Thyroid gland (tissue), 4 donors: ENCODE measurements around the gene ALDH1A2. TPM values are rescaled to one million over a fixed set of nuclear protein-coding genes. Genes with fewer than 3 reads are reported as not detected.
"Not testable (repeated sequence)": the region's sequence is repeated elsewhere in the genome, so short reads cannot be mapped to it uniquely, and the experiment has no call there.

Experiments used
- DNase-seq, 2 donors: peaks; one replicate each; pipeline ENCODE4 v3.0.0-alpha.2; 2019
- H3K27ac ChIP-seq, 3 donors: fragments of 200-600 bp; sonication (generic); 1 replicate in 2 of 3; 2 replicates in 1 of 3; pipeline ENCODE4 v1.5.1; 2016 to 2019; ENCODE audit warnings: mild to moderate bottlenecking in 1 of 3, moderate library complexity in 1 of 3
- H3K27me3 ChIP-seq: fragments of 200-600 bp; sonication (generic); one replicate; pipeline ENCODE4 v1.5.1; 2019
- H3K36me3 ChIP-seq, 2 donors: fragments of 200-600 bp; sonication (generic); one replicate each; pipeline ENCODE4 v1.5.1; 2016 to 2019
- H3K4me1 ChIP-seq, 2 donors: fragments of 200-600 bp; sonication (generic); one replicate each; pipeline ENCODE4 v1.5.1; 2017 to 2019
- H3K4me3 ChIP-seq, 3 donors: fragments of 200-600 bp; sonication (generic); replicated peaks in 1 of 3; 1 replicate in 2 of 3; 2 replicates in 1 of 3; pipeline ENCODE4 v1.5.1; 2016; ENCODE audit warnings: mild to moderate bottlenecking in 1 of 3
- H3K9me3 ChIP-seq: fragments of 200-600 bp; sonication (generic); one replicate; pipeline ENCODE4 v1.5.1; 2017
- POLR2A ChIP-seq, 2 donors: fragments of 450-650 bp; IDR thresholded peaks; one replicate each; pipeline ENCODE4 v1.6.1; 2017; ENCODE audit warnings: antibody characterized with exemption in 2 of 2, mild to moderate bottlenecking in 2 of 2, moderate library complexity in 1 of 2
- WGBS, 2 donors: methylation state at CpG; one replicate each; pipeline ENCODE4 v1.1.5; 2017; 5-methylcytosine and 5-hydroxymethylcytosine counted together
- intact Hi-C: fragments of 100-400 bp; cut with DNase I; formaldehyde crosslinking; loops from one replicate; pipeline ENCODE4 v1.15.1; 2023
- total RNA-seq, 4 donors: library from RNA; depleted of rRNA; stranded (reverse); fragments of >200 nt; gene quantifications; one replicate each; pipeline ENCODE4 v1.2.3, GENCODE V29; 2016
- TF ChIP-seq, protein P1 (sequence below), 6 experiments: fragments of 200-600 bp in 3 of 6; fragments of 450-650 bp in 3 of 6; sonication (generic) in 3 of 6; IDR thresholded peaks; one replicate each; pipeline ENCODE4 v1.5.1; 2016 to 2019; ENCODE audit warnings: antibody characterized with exemption in 6 of 6, mild to moderate bottlenecking in 2 of 6, inconsistent platforms in 1 of 6, moderate library complexity in 1 of 6

Gene ALDH1A2
- total RNA-seq, 4 donors from 2014 or later: 0.98 to 12.4 (median 7.3) TPM

DNA sequence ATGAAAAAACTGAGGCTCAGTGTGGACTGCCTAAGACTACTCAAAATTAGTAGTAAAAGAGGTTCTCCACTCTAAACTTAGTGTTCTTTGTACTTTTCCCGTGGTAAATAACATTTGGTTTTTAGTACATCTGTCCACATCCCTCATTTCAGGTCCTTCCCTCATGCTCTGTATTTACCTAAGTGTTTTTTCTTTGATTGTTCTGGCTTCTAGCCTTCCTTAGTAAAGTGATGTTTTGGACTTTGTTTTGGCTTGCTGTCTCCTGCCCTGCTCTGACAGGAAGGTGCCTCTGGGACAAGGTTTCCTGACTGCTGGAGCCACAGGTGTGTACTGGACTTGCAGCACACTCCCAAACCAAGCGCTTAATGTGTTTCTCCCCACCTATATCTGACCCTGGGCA is 29.9 kb upstream of the ALDH1A2 start:
- Histone ChIP-seq H3K27me3 (no peaks in the 10 kb centered on the region), H3K27ac (no peak overlapping the region), H3K36me3 (no peaks in the 10 kb centered on the region), H3K4me3 (no peak overlapping the region), H3K4me1 (no peaks in the 10 kb centered on the region), H3K9me3 (no peaks in the 10 kb centered on the region)
- no peak for TF ChIP-seq POLR2A (IDR thresholded peaks at IDR 0.05)
- TF ChIP-seq, protein P1, sequence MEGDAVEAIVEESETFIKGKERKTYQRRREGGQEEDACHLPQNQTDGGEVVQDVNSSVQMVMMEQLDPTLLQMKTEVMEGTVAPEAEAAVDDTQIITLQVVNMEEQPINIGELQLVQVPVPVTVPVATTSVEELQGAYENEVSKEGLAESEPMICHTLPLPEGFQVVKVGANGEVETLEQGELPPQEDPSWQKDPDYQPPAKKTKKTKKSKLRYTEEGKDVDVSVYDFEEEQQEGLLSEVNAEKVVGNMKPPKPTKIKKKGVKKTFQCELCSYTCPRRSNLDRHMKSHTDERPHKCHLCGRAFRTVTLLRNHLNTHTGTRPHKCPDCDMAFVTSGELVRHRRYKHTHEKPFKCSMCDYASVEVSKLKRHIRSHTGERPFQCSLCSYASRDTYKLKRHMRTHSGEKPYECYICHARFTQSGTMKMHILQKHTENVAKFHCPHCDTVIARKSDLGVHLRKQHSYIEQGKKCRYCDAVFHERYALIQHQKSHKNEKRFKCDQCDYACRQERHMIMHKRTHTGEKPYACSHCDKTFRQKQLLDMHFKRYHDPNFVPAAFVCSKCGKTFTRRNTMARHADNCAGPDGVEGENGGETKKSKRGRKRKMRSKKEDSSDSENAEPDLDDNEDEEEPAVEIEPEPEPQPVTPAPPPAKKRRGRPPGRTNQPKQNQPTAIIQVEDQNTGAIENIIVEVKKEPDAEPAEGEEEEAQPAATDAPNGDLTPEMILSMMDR (IDR thresholded peaks at IDR 0.05): no peak
- 78 to 87% methylated on average over 2 of the region's 2 CpGs for WGBS, 2 donors
- intact Hi-C loops: no loop called here
- DNase-seq: no peak

DNA sequence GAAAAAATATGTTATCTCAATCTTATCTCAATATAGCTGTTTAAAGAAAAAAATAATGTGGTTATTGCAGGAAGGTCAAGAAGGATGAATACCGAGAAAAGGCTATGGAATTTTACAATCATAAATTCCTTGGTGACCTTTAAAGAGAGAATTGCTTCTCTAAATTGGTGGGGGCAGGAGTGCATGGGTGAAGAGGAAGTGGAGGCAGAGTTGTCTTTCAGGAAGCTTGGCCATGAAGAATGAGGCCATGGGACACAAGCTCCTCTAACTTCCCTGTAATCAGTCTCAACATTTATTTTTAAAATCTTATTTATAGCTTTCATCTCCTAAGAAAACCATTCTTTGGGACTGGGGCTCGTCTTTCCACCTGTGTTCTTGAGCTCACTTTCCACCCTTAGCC is 22.4 kb upstream of the ALDH1A2 start:
- Histone ChIP-seq H3K27me3 (no peaks in the 10 kb centered on the region), H3K4me1 (no peaks in the 10 kb centered on the region), H3K9me3 (no peaks in the 10 kb centered on the region), H3K4me3 (no peak overlapping the region), H3K36me3 (no peaks in the 10 kb centered on the region), H3K27ac (no peak overlapping the region)
- TF ChIP-seq POLR2A (IDR thresholded peaks at IDR 0.05): no peak
- TF ChIP-seq, protein P1 (IDR thresholded peaks at IDR 0.05): no peak
- no peak for DNase-seq
- intact Hi-C loops: no loop called here
- 72 to 85% methylated on average over 2 of the region's 2 CpGs for WGBS, 2 donors

DNA sequence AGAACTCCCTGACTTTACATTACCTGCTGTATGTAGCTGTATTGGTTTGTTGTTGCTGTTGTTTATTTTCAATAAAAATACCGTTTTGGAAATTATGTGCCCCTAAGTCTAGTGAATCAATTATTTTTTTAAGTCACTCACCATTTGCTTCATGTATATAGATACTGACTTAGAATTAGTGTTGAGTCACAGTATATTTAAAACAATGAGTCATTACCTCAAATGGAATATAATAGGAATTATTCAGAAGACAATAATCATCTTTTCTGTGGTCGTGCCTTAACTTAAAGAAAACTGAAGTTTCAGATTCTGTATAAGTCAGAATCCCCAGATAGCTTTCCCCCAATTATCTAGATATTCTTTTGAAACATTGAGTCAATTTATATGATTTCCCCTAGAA is 21.0 kb upstream of the ALDH1A2 start:
- Histone ChIP-seq H3K36me3 (no peaks in the 10 kb centered on the region), H3K9me3 (no peaks in the 10 kb centered on the region), H3K4me1 (peaks cover 0 to 4% of the 10 kb centered on the region in 2 donors), H3K27ac (no peak overlapping the region), H3K4me3 (no peak overlapping the region), H3K27me3 (no peaks in the 10 kb centered on the region)
- intact Hi-C loops: no loop called here
- no peak for DNase-seq
- TF ChIP-seq POLR2A (IDR thresholded peaks at IDR 0.05): no peak
- TF ChIP-seq, protein P1 (IDR thresholded peaks at IDR 0.05): no peak
- 82 to 86% methylated on average over 2 of the region's 2 CpGs for WGBS, 2 donors

DNA sequence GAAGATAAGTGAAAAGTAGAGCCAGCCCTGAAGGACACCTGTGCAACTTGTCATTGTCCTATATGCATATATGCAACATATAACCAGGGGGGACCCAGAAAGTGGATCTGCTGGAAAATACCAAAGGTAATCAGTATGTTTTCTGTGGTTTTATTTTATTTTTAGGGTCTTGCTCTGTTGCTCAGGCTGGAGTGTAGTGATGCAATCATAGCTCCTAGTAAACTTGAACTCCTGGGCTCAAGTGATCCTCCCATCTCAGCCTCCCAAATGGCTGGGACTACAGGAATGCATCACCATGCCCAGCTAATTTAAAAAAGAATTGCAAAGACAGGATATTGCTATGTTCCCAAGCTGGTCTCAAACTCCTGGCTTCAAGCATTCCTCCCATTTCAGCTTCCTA is 18.0 kb upstream of the ALDH1A2 start:
- intact Hi-C loops: no loop called here
- Histone ChIP-seq H3K4me1 (peaks cover 0 to 8% of the 10 kb centered on the region in 2 donors), H3K36me3 (no peaks in the 10 kb centered on the region)

DNA sequence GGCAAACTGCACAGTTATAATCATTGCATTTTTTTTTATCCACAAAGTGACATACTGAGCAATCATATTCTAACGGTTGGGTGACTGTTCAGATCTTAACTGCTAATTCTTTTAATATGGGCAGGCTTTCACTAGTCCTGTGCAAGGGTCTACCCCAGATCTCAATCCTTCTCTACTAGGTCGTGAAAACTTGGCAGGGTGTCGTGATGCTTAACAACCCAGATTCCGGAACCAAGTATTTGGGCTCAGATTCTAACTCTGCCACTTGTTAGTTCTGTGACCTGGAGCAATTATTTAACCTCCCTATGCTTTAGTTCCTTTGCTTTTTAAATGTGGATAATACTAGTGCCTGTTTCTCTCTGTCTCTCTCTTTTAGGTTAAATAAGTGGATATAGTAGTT is 16.4 kb upstream of the ALDH1A2 start:
- no peaks in the 10 kb centered on the region for H3K36me3 ChIP-seq
- no peak for TF ChIP-seq POLR2A (IDR thresholded peaks at IDR 0.05)
- H3K27me3 ChIP-seq: no peaks in the 10 kb centered on the region
- intact Hi-C loops: no loop called here
- DNase-seq: peak; percentile 63 to 65
- no peak overlapping the region for H3K27ac ChIP-seq
- peaks cover 0 to 8% of the 10 kb centered on the region in 2 donors for H3K4me1 ChIP-seq
- no peak overlapping the region for H3K4me3 ChIP-seq
- no peaks in the 10 kb centered on the region for H3K9me3 ChIP-seq
- 35 to 53% methylated on average over 4 of the region's 4 CpGs for WGBS, 2 donors

More for the DNA sequence above, 18.0 kb upstream of the ALDH1A2 start:
- H3K9me3 ChIP-seq: no peaks in the 10 kb centered on the region
- no peaks in the 10 kb centered on the region for H3K27me3 ChIP-seq
- H3K4me3 ChIP-seq: no peak overlapping the region
- TF ChIP-seq, protein P1 (IDR thresholded peaks at IDR 0.05): no peak
- no peak for TF ChIP-seq POLR2A (IDR thresholded peaks at IDR 0.05)
- DNase-seq: no peak
- no peak overlapping the region for H3K27ac ChIP-seq

DNA sequence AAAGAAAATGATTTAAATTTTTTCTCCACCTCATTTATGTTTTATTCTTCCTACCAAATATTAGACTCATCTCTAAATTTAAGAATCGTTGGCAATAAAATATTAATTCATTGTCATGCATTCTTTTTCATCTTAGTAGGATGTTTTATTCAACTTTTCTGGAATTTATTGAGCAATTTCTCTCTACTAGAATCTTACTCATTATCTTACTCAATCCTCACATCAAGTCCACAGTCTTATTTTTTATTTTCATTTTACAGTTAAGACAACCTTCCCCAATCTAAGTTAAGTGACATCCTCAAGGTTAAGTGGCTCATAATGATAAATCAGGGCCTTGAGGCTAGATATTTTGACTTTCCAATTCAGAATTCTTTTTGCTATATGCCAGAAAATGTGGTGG is 15.9 kb upstream of the ALDH1A2 start:
- Histone ChIP-seq H3K27ac (no peak overlapping the region), H3K27me3 (no peaks in the 10 kb centered on the region), H3K4me3 (no peak overlapping the region), H3K9me3 (no peaks in the 10 kb centered on the region), H3K4me1 (peaks cover 0 to 8% of the 10 kb centered on the region in 2 donors), H3K36me3 (no peaks in the 10 kb centered on the region)
- intact Hi-C loops: no loop called here
- TF ChIP-seq, protein P1 (IDR thresholded peaks at IDR 0.05): no peak
- no peak for TF ChIP-seq POLR2A (IDR thresholded peaks at IDR 0.05)
- DNase-seq: no peak
- 94 to 96% methylated on average over 1 of the region's 1 CpG for WGBS, 2 donors

DNA sequence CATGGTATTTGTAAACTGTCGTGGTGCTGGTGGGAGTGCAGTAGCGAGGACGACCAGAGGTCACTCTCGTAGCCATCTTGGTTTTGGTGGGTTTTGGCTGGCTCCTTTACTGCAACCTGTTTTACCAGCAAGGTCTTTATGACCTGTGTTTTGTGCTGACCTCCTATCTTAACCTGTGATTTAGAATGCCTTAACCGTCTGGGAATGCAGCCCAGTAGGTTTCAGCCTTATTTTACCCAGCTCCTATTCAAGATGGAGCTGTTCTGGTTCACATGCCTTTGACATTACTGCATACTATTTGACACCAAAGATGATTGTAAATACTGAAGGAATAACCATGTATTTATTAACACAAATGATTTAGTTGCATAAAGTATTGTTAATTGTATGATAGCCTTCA is 15.4 kb upstream of the ALDH1A2 start:
- DNase-seq, H3K36me3 ChIP-seq, intact Hi-C loops, H3K4me1 ChIP-seq, H3K27ac ChIP-seq, H3K4me3 ChIP-seq, H3K9me3 ChIP-seq, H3K27me3 ChIP-seq: not testable (repeated sequence)
- WGBS, 2 donors: 93 to 97% methylated on average over 5 of the region's 5 CpGs
